ENCODE results near the gene CHRFAM7A. TPM values are rescaled to one million over a fixed set of nuclear protein-coding genes. Genes with fewer than 3 reads are reported as not detected.
"Not testable (repeated sequence)": the region's sequence is repeated elsewhere in the genome, so short reads cannot be mapped to it uniquely, and the experiment has no call there.

CHRFAM7A gene
- total RNA-seq, 1 experiment from 2014 or later = 2.4 TPM

GRCh38 chr15:30374862-30375261 lies 18.5 kb downstream of the CHRFAM7A start:
- H2BK12ac ChIP-seq (ENCODE audit: insufficient read length, low read depth, low read length); H2BK5ac ChIP-seq (ENCODE audit: insufficient read length, low read length); H2BK15ac ChIP-seq (ENCODE audit: low read depth, low read length); H3K18ac ChIP-seq (ENCODE audit: insufficient read length, low read depth, low read length); H3K4me1 ChIP-seq (ENCODE audit: insufficient read depth, low read length); H2AK5ac ChIP-seq (ENCODE audit: insufficient read length, low read length); H3K27ac ChIP-seq (ENCODE audit: insufficient read length, low read depth, low read length); H3K4me1 Mint-ChIP-seq; DNase-seq; H3K27me3 ChIP-seq (ENCODE audit: insufficient read depth, low read length); H3K23me2 ChIP-seq (ENCODE audit: insufficient read length, low read depth, low read length, poor library complexity, severe bottlenecking); H3K4ac ChIP-seq (ENCODE audit: low read depth, low read length); H4K20me1 ChIP-seq (ENCODE audit: control insufficient read depth, insufficient read depth, insufficient read length); H3K4me2 ChIP-seq (ENCODE audit: insufficient read depth, insufficient read length, low read length); H4K5ac ChIP-seq (ENCODE audit: insufficient read length, low read depth, low read length); H3K14ac ChIP-seq (ENCODE audit: insufficient read depth, low read length); H4K8ac ChIP-seq (replicated peaks; ENCODE audit: insufficient read length, low read depth, low read length); H3K79me2 ChIP-seq (ENCODE audit: insufficient read depth, low read length); H3K56ac ChIP-seq (ENCODE audit: insufficient read length, low read depth, low read length); H3K79me1 ChIP-seq (ENCODE audit: insufficient read depth, low read depth, low read length, poor library complexity, severe bottlenecking); H2BK120ac ChIP-seq (ENCODE audit: low read depth, low read length, poor library complexity, severe bottlenecking); H3K9me3 Mint-ChIP-seq; H3K4me3 Mint-ChIP-seq; H3T11ph ChIP-seq (ENCODE audit: low read length); H2AFZ ChIP-seq (ENCODE audit: low read length); H3K36me3 Mint-ChIP-seq (ENCODE audit: insufficient read depth in 1 of 3, low read depth in 3 of 3); H3K23ac ChIP-seq (ENCODE audit: insufficient read length, low read depth, low read length); H4K91ac ChIP-seq (ENCODE audit: insufficient read length, low read depth, low read length); H3K9me3 ChIP-seq (ENCODE audit: control insufficient read depth, low read depth, low read length); H3K9ac ChIP-seq (ENCODE audit: extremely low read depth, insufficient read length, low read length); H2BK20ac ChIP-seq (ENCODE audit: low read depth, low read length, poor library complexity, severe bottlenecking); H3K27ac Mint-ChIP-seq; H3K27me3 Mint-ChIP-seq (ENCODE audit: low read depth): not testable (repeated sequence)
- no CpG with 5 or more reads among the region's 10 CpGs for WGBS (ENCODE audit: extremely low coverage, insufficient read length, low lambda C conversion rate)

GRCh38 chr15:30368271-30368670 lies 25.1 kb downstream of the CHRFAM7A start:
- not testable (repeated sequence) for H3K36me3 Mint-ChIP-seq (ENCODE audit: insufficient read depth in 1 of 3, low read depth in 3 of 3); H3K9me3 Mint-ChIP-seq; H3K4me3 Mint-ChIP-seq; H3K4me1 ChIP-seq (ENCODE audit: insufficient read depth, low read length); H3K56ac ChIP-seq (ENCODE audit: insufficient read length, low read depth, low read length); H3K9ac ChIP-seq (ENCODE audit: extremely low read depth, insufficient read length, low read length); DNase-seq; H2BK120ac ChIP-seq (ENCODE audit: low read depth, low read length, poor library complexity, severe bottlenecking); H4K91ac ChIP-seq (ENCODE audit: insufficient read length, low read depth, low read length); H2AFZ ChIP-seq (ENCODE audit: low read length); H2BK5ac ChIP-seq (ENCODE audit: insufficient read length, low read length); H4K8ac ChIP-seq (replicated peaks; ENCODE audit: insufficient read length, low read depth, low read length); H3K4me2 ChIP-seq (ENCODE audit: insufficient read depth, insufficient read length, low read length); H3K27me3 ChIP-seq (ENCODE audit: insufficient read depth, low read length); H3K23ac ChIP-seq (ENCODE audit: insufficient read length, low read depth, low read length); H3K4me1 Mint-ChIP-seq; H3K18ac ChIP-seq (ENCODE audit: insufficient read length, low read depth, low read length); H2BK20ac ChIP-seq (ENCODE audit: low read depth, low read length, poor library complexity, severe bottlenecking); H3K79me1 ChIP-seq (ENCODE audit: insufficient read depth, low read depth, low read length, poor library complexity, severe bottlenecking); H3T11ph ChIP-seq (ENCODE audit: low read length); H3K27me3 Mint-ChIP-seq (ENCODE audit: low read depth); H4K5ac ChIP-seq (ENCODE audit: insufficient read length, low read depth, low read length); H3K23me2 ChIP-seq (ENCODE audit: insufficient read length, low read depth, low read length, poor library complexity, severe bottlenecking); H3K4ac ChIP-seq (ENCODE audit: low read depth, low read length); H2BK12ac ChIP-seq (ENCODE audit: insufficient read length, low read depth, low read length); H2AK5ac ChIP-seq (ENCODE audit: insufficient read length, low read length); H3K27ac Mint-ChIP-seq; H4K20me1 ChIP-seq (ENCODE audit: control insufficient read depth, insufficient read depth, insufficient read length); H3K14ac ChIP-seq (ENCODE audit: insufficient read depth, low read length); H3K9me3 ChIP-seq (ENCODE audit: control insufficient read depth, low read depth, low read length); H3K79me2 ChIP-seq (ENCODE audit: insufficient read depth, low read length); H3K27ac ChIP-seq (ENCODE audit: insufficient read length, low read depth, low read length); H2BK15ac ChIP-seq (ENCODE audit: low read depth, low read length)
- WGBS (ENCODE audit: extremely low coverage, insufficient read length, low lambda C conversion rate) = no CpG with 5 or more reads among the region's 3 CpGs
